Measurements from ENCODE around the gene CNKSR2.

- TF ChIP-seq CTCF (IDR thresholded peaks at IDR 0.05), result no peak
- TF ChIP-seq POLR2A (IDR thresholded peaks at IDR 0.05), result no peak
These were observed 129.4 kb downstream of the CNKSR2 start for GRCh38 chrX:21503593-21503992.

Data from Peyer's patch (tissue), 4 donors.